HepG2 (cell line): ENCODE results near the gene TIPRL. TPM values are rescaled to one million over a fixed set of nuclear protein-coding genes. Genes with fewer than 3 reads are reported as not detected.

Source experiments
- ETS1 ChIP-seq: sonication (generic); formaldehyde crosslinking; IDR thresholded peaks from 2 replicates; pipeline ENCODE4 v1.4.0; 2020; ENCODE audit warnings: missing genetic modification reagents
- JUND ChIP-seq: sonication (generic); formaldehyde crosslinking; IDR thresholded peaks from 2 replicates; pipeline ENCODE4 v1.8.0; 2022; ENCODE audit warnings: mild to moderate bottlenecking, missing genetic modification reagents
- PHF8 ChIP-seq: sonication (generic); formaldehyde crosslinking; IDR thresholded peaks from 2 replicates; pipeline ENCODE4 v1.5.0; 2020; ENCODE audit warnings: missing genetic modification reagents
- SIN3A ChIP-seq: IDR thresholded peaks from 2 replicates; pipeline ENCODE4 v1.6.1; 2011; ENCODE audit warnings: low read depth, mild to moderate bottlenecking, control low read depth, low read length, borderline replicate concordance
- ZBTB40 ChIP-seq, 2 experiments: fragments of 450-650 bp in 1 of 2; sonication (generic) in 1 of 2; formaldehyde crosslinking in 1 of 2; IDR thresholded peaks; 2 replicates each; pipeline versions ENCODE4 v1.6.1 to v1.8.0; 2016 to 2022; ENCODE audit warnings: antibody characterized with exemption in 1 of 2, mild to moderate bottlenecking in 1 of 2, missing genetic modification reagents in 1 of 2
- ZNF260 ChIP-seq: sonication (generic); formaldehyde crosslinking; IDR thresholded peaks from 2 replicates; pipeline ENCODE4 v1.4.0; 2020; ENCODE audit warnings: missing genetic modification reagents, low read depth, mild to moderate bottlenecking, borderline replicate concordance
- ZNF264 ChIP-seq: sonication (generic); formaldehyde crosslinking; IDR thresholded peaks from 2 replicates; pipeline ENCODE4 v1.4.0; 2020; ENCODE audit warnings: missing genetic modification reagents
- ZNF691 ChIP-seq: sonication (generic); formaldehyde crosslinking; IDR thresholded peaks from 2 replicates; pipeline ENCODE4 v1.4.0; 2020; ENCODE audit warnings: missing genetic modification reagents, low read depth, mild to moderate bottlenecking, borderline replicate concordance
- ZNF766 ChIP-seq: sonication (generic); formaldehyde crosslinking; IDR thresholded peaks from 2 replicates; pipeline ENCODE4 v1.5.0; 2020; ENCODE audit warnings: missing genetic modification reagents, borderline replicate concordance
- ZNF792 ChIP-seq: IDR thresholded peaks from 2 replicates; pipeline ENCODE4 v1.6.1; 2016
- ZSCAN5A ChIP-seq: sonication (generic); formaldehyde crosslinking; IDR thresholded peaks from 2 replicates; pipeline ENCODE4 v1.8.0; 2022; ENCODE audit warnings: mild to moderate bottlenecking, missing genetic modification reagents, borderline replicate concordance
- polyA plus RNA-seq, 8 experiments: library from polyadenylated mRNA; depleted of rRNA in 3 of 8; stranded (reverse) in 7 of 8; unstranded in 1 of 8; fragments of >200 nt; fragmentation: Illumina TruSeq in 4 of 8; extraction: Trizol in 4 of 8; gene quantifications; 2 replicates each; pipeline versions ENCODE4 v1.2.1 to v1.2.3, GENCODE V29; 2011 to 2016; ENCODE audit warnings: low read depth in 4 of 8, missing spikeins in 1 of 8, mixed read lengths in 1 of 8; ENCODE audit not compliant: insufficient read depth in 1 of 8
- total RNA-seq, 5 experiments: library from RNA; depleted of rRNA; stranded (reverse); fragments of >200 nt; fragmentation: Illumina TruSeq; extraction: Trizol; gene quantifications; 2 replicates each; pipeline ENCODE4 v1.2.3, GENCODE V29; 2016; ENCODE audit warnings: low read depth in 1 of 5

The TIPRL gene
- total and polyA plus RNA-seq, 2 of the 13 experiments (the other 11 are each of a cell fraction or from before 2014, with no cell fraction given): 10.1 to 22.8 TPM

GRCh38 chr1:168225476-168226190 lies 46.9 kb downstream of the TIPRL start, which contains the start of gene SFT2D2 (continued):
- no peak for TF ChIP-seq ZBTB40 (IDR thresholded peaks at IDR 0.05)
- TF ChIP-seq ZBTB40 (CRISPR knock-in tag; IDR thresholded peaks at IDR 0.05): no peak; the same call in 1 of the 2 replicates
- no peak for TF ChIP-seq ZNF260
- no peak; the same call in 1 of the 2 replicates for TF ChIP-seq ETS1 (CRISPR knock-in tag)
- TF ChIP-seq ZNF264 (CRISPR knock-in tag): no peak; the same call in none of the 2 replicates
- peak; percentile 77; the same call in 1 of the 2 replicates for TF ChIP-seq ZNF766
- no peak for TF ChIP-seq JUND
- TF ChIP-seq ZNF691: 0 out of 2 replicates have a peak, but pooled peaks have one; percentile 45
- TF ChIP-seq ZNF792 (CRISPR knock-in tag): no peak; the same call in 1 of the 2 replicates
- no peak for TF ChIP-seq ZSCAN5A (CRISPR knock-in tag)
- peak; percentile 93 for TF ChIP-seq PHF8 (CRISPR knock-in tag)
- peak; percentile 16; the same call in 1 of the 2 replicates for TF ChIP-seq SIN3A
